ENCODE data around the gene INPP5J.
"Not testable (repeated sequence)": the region's sequence is repeated elsewhere in the genome, so short reads cannot be mapped to it uniquely, and the experiment has no call there.

INPP5J gene

GRCh38 chr22:31088233-31088986 lies 34.4 kb upstream of the INPP5J start:
- DNase-seq, result no peak

- peak in 1 of 2 donors; percentile 29 for DNase-seq
Observed at GRCh38 chr22:31089160-31090100, 33.3 kb upstream of the INPP5J start.

DNA sequence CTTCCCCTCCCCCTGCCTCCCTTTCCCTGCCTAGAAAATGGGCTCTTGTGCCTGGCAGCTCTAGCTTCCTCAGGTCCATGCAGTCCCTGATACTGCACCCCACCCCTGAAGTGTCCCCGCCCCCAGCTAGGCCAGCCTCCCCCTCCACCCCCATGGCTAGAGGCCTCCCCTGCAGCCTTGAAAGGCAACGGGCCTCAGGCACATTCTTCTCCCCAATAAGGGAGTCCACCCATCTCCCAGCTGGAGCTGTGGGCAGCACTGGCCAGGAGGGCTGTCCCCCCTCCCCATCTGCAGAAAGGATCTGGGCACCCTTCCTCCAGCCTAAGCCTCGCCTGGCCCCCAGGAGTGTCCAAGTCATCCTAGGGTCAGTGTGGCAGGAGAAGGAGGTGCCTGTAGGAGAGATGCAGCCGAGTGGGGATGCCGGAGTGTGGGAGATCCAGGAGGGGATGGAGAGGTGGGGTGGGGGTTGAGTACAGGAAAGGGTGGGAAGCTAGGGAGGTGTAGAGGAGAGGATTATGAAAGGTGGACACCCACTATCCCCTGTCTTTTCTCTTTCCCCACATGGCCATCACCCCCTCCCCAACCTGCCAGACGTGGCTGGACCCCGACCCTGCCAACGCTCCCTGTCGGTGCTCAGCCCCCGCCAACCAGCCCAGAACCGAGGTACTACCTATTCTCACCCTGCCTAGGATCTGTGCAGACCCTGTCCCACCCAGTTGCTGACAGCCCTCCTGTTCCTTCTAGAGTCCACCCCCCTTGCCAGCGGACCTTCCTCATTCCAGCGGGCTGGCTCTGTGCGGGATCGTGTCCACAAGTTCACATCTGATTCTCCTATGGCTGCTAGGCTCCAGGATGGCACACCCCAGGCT lies 32.3 kb upstream of the INPP5J start:
- DNase-seq, result no peak

DNA sequence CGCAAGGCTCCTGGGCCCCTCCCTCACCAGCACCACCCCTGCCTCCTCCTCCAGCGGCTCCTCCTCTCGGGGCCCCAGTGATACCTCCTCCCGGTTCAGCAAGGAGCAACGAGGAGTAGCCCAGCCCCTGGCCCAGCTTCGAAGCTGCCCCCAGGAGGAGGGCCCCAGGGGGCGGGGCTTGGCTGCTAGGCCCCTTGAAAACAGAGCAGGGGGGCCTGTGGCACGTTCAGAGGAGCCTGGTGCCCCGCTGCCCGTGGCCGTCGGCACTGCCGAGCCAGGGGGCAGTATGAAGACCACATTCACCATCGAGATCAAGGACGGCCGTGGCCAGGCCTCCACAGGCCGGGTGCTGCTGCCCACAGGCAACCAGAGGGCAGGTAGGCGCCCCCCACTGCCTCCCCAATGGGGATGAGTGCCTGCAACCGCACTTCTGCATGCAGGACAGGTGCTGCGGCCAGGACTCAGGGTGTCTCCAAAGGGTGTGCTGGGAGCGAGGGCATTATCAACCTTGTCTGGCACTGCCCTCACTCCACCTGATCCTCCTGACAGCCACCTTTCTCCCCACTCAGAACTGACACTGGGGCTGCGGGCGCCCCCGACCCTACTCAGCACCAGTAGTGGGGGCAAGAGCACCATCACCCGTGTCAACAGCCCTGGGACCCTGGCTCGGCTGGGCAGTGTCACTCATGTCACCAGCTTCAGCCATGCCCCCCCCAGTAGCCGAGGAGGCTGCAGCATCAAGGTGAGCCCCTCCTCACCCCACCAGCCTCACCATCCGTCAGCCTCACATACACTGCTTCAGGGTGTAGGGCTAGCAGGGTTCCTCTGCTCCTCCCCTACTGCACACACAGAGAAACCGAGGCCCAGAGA lies 31.4 kb upstream of the INPP5J start:
- DNase-seq, result no peak

- DNase-seq, result no peak
Observed at GRCh38 chr22:31092161-31092560, 30.6 kb upstream of the INPP5J start.

DNA sequence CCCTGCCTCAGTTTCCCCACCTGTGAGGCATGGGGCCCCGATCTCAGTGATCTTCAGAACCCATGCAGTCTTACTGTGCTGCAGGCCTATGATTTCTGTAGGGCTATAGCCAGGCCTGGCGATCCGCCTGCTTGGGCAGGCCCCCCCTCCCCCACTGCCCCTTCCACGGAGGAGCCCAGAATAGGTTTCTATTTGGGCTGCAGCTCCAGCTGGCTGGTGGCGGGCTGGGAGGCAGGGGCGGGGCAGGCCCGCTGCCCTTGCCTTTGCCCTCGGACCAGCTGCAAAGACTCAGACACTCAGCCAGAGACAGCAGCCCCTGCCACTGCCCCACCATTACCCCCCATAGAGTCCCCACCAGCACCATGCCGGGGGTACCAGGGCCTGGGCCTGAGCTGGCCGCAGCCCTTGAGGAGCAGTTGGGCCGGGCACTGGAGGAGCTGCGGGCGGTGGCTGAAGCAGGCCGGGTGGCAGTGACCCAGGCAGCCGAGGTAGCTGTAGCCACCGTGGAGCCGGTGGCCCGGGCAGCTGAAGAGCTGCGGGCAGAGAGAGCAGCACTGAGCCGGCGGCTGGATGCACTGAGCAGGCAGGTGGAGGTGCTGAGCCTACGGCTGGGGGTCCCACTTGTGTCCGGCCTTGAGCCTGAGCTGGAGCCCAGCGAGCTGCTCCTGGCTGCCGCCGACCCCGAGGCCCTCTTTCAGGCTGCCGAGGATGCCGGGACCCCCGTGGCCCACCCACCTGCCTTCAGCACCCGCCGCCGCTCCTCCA lies 29.5 kb upstream of the INPP5J start:
- DNase-seq, result no peak

- DNase-seq, result no peak
Observed at GRCh38 chr22:31094021-31094551, 28.7 kb upstream of the INPP5J start.

GRCh38 chr22:31094741-31095140 lies 28.0 kb upstream of the INPP5J start:
- DNase-seq, result no peak

GRCh38 chr22:31095637-31096249 lies 27.0 kb upstream of the INPP5J start:
- no peak for DNase-seq

- no peak for DNase-seq
Observed at GRCh38 chr22:31096657-31097279, 26.0 kb upstream of the INPP5J start.

DNA sequence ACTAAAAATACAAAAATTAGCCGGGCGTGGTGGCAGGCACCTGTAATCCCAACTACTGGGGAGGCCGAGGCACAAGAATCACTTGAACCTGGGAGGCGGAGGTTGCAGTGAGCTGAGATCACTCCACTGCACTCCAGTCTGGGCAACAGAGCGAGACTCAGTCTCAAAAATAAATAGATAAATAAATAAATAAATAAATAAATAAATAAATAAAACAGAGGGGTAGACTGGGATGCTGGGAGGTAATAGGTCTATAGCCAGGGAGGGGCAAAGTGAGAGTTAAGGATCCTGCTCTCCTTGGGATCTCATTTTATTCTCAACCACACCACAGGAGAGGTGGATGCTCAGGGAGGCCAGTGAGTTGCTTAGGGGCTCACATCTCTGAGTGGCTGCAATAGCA lies 25.2 kb upstream of the INPP5J start:
- not testable (repeated sequence) for DNase-seq

- no peak for DNase-seq
Observed at GRCh38 chr22:31097941-31098631, 24.7 kb upstream of the INPP5J start.

GRCh38 chr22:31098632-31099110 lies 24.1 kb upstream of the INPP5J start:
- no peak for DNase-seq

DNA sequence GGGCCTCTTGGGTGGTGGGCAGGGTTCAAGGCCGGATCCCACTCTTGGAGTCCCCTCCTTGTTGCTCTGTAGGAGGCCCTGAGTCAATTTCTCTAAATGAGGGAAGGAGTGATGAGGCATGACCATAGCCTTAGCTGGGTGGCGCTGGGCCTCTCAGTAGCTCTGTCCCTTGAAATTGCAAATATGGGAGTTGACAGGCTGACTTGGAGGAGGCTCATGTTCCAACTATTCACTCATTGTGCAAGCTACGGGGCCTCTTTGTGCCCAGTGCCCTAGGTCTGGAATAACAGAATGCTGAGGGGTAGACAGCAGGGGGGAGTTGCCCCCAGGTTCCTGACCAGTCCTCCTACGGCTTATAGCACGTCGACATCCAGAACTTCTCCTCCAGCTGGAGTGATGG lies 23.4 kb upstream of the INPP5J start:
- no peak for DNase-seq

- DNase-seq, result no peak
Observed at GRCh38 chr22:31099841-31100761, 22.7 kb upstream of the INPP5J start.

- DNase-seq, result no peak
Observed at GRCh38 chr22:31100762-31101525, 21.8 kb upstream of the INPP5J start.

GRCh38 chr22:31102441-31103081 lies 20.2 kb upstream of the INPP5J start:
- DNase-seq, result no peak

Data from activated CD4-positive, alpha-beta T cell treated with anti-CD3 and anti-CD28 coated beads for 4 hours (primary cell).